GM23338 (cell line): ENCODE measurements around the gene ADORA3.

Source experiments
- CREB1 ChIP-seq: fragments of 250-450 bp; sonication (Bioruptor Pico); IDR thresholded peaks from 2 replicates; pipeline ENCODE4 v1.5.0; 2020; ENCODE audit warnings: low read depth, mild to moderate bottlenecking, moderate library complexity
- CTCF ChIP-seq, 2 experiments: fragments of 200-600 bp in 1 of 2; sonication (generic) in 1 of 2; conservative IDR thresholded peaks; 2 replicates each; pipeline versions ENCODE4 v1.5.1 to v1.6.1; 2016 to 2017; ENCODE audit warnings: antibody characterized with exemption in 2 of 2, low read depth in 2 of 2, mild to moderate bottlenecking in 2 of 2, moderate library complexity in 1 of 2
- EZH2 ChIP-seq: fragments of 200-600 bp; sonication (generic); IDR thresholded peaks from one replicate; pipeline ENCODE4 v1.8.0; 2017; ENCODE audit warnings: antibody characterized with exemption, mild to moderate bottlenecking, low read depth; ENCODE audit not compliant: unreplicated experiment
- EZH2phosphoT487 ChIP-seq: fragments of 200-600 bp; sonication (generic); IDR thresholded peaks from one replicate; pipeline ENCODE4 v1.8.1; 2018; ENCODE audit warnings: antibody characterized with exemption; ENCODE audit not compliant: unreplicated experiment
- POLR2AphosphoS5 ChIP-seq: IDR thresholded peaks from 2 replicates; pipeline ENCODE4 v1.6.1; 2016; ENCODE audit warnings: antibody characterized with exemption, low read depth
- REST ChIP-seq: IDR thresholded peaks from one replicate; pipeline ENCODE4 v1.6.1; 2018; ENCODE audit warnings: antibody characterized with exemption; ENCODE audit not compliant: unreplicated experiment
- STAT1 ChIP-seq: IDR thresholded peaks from one replicate; pipeline ENCODE4 v1.6.1; 2016; ENCODE audit warnings: antibody characterized with exemption; ENCODE audit not compliant: unreplicated experiment
- ZNF331 ChIP-seq: fragments of 250-450 bp; sonication (Bioruptor Pico); IDR thresholded peaks from 2 replicates; pipeline ENCODE4 v1.5.0; 2020; ENCODE audit warnings: low read depth, mild to moderate bottlenecking, moderate library complexity

- TF ChIP-seq POLR2AphosphoS5 (no peak), CTCF (conservative IDR thresholded peaks at IDR 0.05; ENCODE audit: low read depth in 2 of 2) (no peak), REST (no peak), EZH2 (no peak), EZH2phosphoT487 (no peak), STAT1 (no peak), ZNF331 (CRISPR knock-in tag) (no peak), CREB1 (CRISPR knock-in tag) (no peak)
Observed at GRCh38 chr1:111471012-111471411, 32.4 kb downstream of the ADORA3 start.
